Fibroblast of the aortic adventitia (primary cell): Measurements from ENCODE around the gene EVC2. TPM values are rescaled to one million over a fixed set of nuclear protein-coding genes. Genes with fewer than 3 reads are reported as not detected.

ENCODE experiments used
- DNase-seq: peaks from one replicate; pipeline ENCODE4 v3.0.0-alpha.2; 2010; ENCODE audit warnings: low read depth
- H3K4me3 ChIP-seq: 2 replicates; pipeline ENCODE4 v1.5.1; 2011; ENCODE audit warnings: low read depth, mild to moderate bottlenecking, control low read depth, low read length, moderate library complexity
- CTCF ChIP-seq: IDR thresholded peaks from 2 replicates; pipeline ENCODE4 v1.5.1; 2011; ENCODE audit warnings: mild to moderate bottlenecking, low read length, control low read depth, inconsistent platforms; ENCODE audit not compliant: insufficient read depth
- total RNA-seq: library from RNA; depleted of rRNA; stranded (reverse); fragments of >200 nt; gene quantifications from 2 replicates; pipeline ENCODE4 v1.2.3, GENCODE V29; 2012; ENCODE audit warnings: low replicate concordance

The EVC2 gene
- total RNA-seq, 1 donor: 15.5 TPM

- DNase-seq: no peak
- TF ChIP-seq CTCF: no peak
- no peak overlapping the region for H3K4me3 ChIP-seq
Measured at GRCh38 chr4:5754529-5754881, 46.1 kb upstream of the EVC2 start.

GRCh38 chr4:5753766-5754528, 45.6 kb upstream of the EVC2 start:
- no peak overlapping the region for H3K4me3 ChIP-seq
- no peak for TF ChIP-seq CTCF
- peak; percentile 91 for DNase-seq

- H3K4me3 ChIP-seq: no peak overlapping the region
- no peak for TF ChIP-seq CTCF
- DNase-seq: no peak
Measured at GRCh38 chr4:5753366-5753765, 45.0 kb upstream of the EVC2 start.

GRCh38 chr4:5752376-5753184, 44.2 kb upstream of the EVC2 start:
- no peak for TF ChIP-seq CTCF
- H3K4me3 ChIP-seq: no peak overlapping the region
- peak; percentile 75 for DNase-seq

- no peak overlapping the region for H3K4me3 ChIP-seq
- DNase-seq: no peak
- TF ChIP-seq CTCF: no peak
Measured at GRCh38 chr4:5751666-5752375, 43.5 kb upstream of the EVC2 start.

GRCh38 chr4:5750946-5751665, 42.7 kb upstream of the EVC2 start:
- DNase-seq: peak; percentile 71
- TF ChIP-seq CTCF: no peak
- H3K4me3 ChIP-seq: no peak overlapping the region
